HG03460 (cell line): ENCODE data around the gene CCDC148.
"Not testable (repeated sequence)": the region's sequence is repeated elsewhere in the genome, so short reads cannot be mapped to it uniquely, and the experiment has no call there.

Experiments used
- ATAC-seq: cut with Tn5 transposase; IDR thresholded peaks from one replicate; pipeline ENCODE4 v1.9.1; 2021; ENCODE audit not compliant: unreplicated experiment

The CCDC148 gene

DNA sequence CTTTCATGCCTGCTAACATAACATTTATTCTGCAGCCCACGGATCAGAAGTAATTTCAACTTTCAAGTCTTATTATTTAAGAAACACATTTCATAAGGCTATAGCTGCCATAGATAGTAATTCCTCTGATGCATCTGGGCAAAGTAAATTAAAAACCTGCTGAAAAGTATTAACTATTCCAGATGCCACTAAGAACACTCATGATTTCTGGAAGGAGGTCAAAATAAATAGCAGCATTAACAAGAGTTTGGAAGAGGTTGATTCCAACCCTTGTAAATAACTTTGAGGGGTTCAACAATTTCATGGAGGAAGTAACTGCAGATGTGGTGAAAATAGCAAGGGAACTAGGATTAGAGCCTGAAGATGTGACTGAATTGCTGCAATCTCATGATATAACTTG lies 77.6 kb downstream of the CCDC148 start:
- ATAC-seq, result no peak

GRCh38 chr2:158366342-158366741 lies 90.2 kb downstream of the CCDC148 start:
- ATAC-seq, result no peak

GRCh38 chr2:158359846-158360245 lies 96.7 kb downstream of the CCDC148 start:
- ATAC-seq, result no peak

DNA sequence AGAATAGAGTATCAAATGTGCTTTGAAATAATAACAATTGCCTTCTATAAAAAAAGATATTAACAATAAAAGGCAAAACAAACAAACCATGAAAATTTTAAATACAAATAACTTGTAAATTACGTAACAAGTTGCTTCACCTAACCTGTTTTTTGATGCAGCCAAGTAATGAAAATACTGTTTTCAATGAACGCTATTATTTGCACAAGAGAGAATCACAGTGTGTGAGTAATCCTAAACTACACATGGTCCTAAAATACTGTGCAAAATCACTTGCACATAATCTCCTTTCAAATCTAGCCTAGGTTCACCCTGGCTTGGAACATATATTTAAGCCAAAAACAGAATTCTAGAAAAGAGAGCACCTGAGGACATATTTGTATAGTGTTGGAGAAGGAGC lies 98.9 kb downstream of the CCDC148 start:
- no peak for ATAC-seq

- no peak for ATAC-seq
Observed at GRCh38 chr2:158357122-158357521, 99.4 kb downstream of the CCDC148 start.

DNA sequence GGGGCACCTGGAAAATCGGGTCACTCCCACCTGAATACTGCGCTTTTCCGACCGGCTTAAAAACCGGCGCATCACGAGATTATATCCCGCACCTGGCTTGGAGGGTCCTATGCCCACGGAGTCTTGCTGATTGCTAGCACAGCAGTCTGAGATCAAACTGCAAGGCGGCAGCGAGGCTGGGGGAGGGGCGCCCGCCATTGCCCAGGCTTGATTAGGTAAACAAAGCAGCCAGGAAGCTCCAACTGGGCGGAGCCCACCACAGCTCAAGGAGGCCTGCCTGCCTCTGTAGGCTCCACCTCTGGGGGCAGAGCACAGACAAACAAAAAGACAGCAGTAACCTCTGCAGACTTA lies 105.1 kb downstream of the CCDC148 start:
- ATAC-seq, result not testable (repeated sequence)

- not testable (repeated sequence) for ATAC-seq
Observed at GRCh38 chr2:158350751-158351465, 105.6 kb downstream of the CCDC148 start.

DNA sequence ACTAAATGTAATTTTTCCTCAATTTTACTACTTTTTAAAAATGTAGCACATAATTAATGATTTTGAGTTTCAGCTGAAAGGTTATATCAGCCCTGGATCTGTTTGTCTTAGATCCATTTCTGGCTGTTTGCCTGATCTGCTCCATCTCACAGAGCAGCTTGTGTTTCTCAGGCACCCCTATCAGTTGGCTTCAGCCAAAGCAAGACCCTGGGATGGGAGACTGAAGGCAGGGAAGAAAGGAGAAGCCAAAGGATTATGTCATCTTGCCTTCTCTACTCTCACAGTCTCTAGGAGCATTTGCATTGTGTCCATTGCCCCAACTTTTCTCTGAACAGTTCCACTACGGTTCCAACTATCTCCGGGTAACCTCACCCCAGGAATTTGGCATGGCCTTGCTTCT lies 110.5 kb downstream of the CCDC148 start:
- no peak for ATAC-seq

- no peak for ATAC-seq
Observed at GRCh38 chr2:158339513-158339912, 117.0 kb downstream of the CCDC148 start.

DNA sequence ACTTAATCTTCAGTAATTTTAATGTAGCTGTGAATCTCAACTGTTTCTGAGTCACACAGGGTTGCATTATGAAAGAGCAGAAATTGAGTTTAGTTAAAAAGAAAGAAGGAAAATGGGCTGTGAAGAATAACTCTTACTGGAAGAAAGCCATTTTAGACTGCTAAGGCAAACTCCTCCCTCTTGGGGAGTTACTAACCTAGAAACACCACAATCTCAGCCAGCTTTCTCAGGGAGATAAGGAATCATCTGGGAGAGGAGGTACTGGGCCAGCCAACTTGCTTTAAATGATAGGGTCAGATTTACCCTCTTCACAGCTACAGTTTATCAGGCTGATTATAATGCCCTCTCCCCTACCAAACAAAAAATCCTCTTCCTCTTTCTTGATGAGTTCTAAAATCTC lies 119.5 kb downstream of the CCDC148 start:
- no peak for ATAC-seq

- ATAC-seq, result not testable (repeated sequence)
Observed at GRCh38 chr2:158331799-158332198, 124.8 kb downstream of the CCDC148 start.

- ATAC-seq, result no peak
Observed at GRCh38 chr2:158325782-158326340, 130.7 kb downstream of the CCDC148 start.

- no peak for ATAC-seq
Observed at GRCh38 chr2:158325031-158325781, 131.3 kb downstream of the CCDC148 start.

DNA sequence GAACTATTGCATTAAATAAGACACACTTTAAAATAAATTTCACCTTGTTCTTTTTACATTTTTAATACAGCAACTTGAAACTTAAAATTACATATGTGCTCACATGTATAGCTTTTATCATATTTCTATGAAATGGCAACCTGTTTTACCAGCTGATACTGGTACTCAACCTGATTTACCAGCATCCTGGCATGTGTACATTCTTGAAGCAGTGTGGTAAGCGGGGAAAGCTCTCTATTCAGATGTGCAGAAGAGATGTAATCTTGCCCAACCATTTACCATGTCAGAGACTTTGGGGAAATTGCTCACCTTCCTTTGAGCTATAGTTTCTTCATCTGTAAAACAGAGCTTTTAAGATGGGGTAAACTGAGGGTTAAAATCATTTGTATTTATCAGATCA lies 133.2 kb downstream of the CCDC148 start:
- no peak for ATAC-seq

DNA sequence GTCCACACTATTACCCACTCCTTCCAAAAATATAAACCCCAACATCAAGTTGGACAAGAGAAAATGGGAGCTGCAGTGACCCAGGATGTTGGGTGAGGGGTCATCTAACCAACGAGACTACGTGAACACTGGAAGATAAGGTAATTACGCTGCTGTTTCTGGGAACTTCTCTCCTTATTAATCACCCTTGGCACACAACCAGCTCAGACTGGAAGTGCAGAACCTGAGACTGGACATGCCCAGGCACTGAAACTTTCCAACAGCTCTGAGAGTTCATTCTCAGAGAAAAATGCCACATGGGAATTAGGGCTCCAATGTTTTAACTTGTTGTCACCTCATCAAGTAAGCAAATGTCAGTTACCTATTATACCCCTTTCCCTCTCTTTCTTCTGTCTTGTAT lies 135.3 kb downstream of the CCDC148 start:
- no peak for ATAC-seq

DNA sequence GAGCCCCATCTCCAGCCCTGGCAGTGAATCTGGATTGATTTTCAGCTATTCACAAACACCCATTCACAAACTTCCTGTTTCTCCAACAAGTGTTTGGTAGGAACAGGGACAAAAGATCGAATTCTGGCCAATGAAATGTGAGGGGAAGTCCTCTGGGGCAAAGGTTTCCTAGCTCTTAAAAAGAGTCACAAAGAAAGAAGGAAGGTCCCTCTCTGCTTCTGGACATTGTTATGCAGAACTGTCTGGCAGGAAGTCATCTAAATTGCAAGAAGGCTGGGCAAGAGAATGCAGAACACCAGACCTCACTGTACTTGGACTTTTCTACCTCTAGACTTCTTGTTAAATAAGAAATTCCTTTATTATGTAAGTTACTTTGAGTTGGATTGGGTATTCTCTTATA lies 137.3 kb downstream of the CCDC148 start:
- no peak for ATAC-seq

GRCh38 chr2:158317642-158318041 lies 138.9 kb downstream of the CCDC148 start:
- ATAC-seq, result no peak

DNA sequence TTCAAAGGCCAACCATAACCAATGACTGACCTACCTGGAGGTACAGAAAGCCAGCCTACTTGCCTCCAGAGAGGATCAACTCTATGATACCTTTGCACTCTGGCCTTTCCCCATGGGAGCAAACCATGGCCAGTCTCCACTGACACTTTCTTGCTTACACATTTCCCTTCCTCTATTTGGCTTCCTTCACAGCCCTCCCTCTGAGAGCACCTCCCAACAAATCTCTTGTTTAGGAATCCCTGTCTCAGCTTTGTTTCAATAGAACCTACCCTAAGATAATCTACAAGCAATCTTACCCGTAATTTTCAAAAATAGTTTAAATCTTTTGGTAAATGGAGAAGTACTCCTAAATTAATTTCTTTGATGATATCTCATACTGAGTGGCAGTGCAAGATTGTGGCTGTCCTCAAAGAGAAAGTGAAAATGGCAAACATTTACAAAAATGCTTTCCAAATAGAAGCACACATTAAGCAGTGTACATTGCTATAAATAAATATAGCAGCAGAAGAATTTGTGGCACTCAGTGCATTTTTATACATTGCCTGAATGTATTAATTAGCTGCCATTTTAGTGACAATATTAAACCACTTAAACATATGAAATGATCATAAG lies 140.6 kb downstream of the CCDC148 start:
- ATAC-seq, result no peak

GRCh38 chr2:158315000-158315399 lies 141.6 kb downstream of the CCDC148 start:
- no peak for ATAC-seq

- ATAC-seq, result no peak
Observed at GRCh38 chr2:158313734-158314133, 142.8 kb downstream of the CCDC148 start.

DNA sequence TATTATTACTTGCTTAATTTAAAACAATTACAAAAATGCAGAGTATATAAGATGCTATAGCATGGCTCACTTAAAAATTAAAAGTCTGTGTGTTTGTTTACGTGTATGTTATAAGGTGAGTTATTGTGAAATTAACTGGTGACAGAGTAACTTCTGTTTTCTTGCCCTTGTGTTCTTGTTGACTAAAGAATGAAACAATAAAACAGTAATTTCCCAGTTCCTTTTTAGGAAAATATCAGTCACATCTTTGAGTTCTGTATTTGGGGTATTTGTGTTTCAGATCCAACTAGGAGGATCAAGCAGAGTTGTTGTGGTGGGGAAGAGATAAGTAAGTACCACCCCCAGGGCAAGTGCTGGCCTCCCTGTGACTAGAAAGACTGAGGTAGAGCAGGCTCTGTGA lies 143.6 kb downstream of the CCDC148 start:
- no peak for ATAC-seq

DNA sequence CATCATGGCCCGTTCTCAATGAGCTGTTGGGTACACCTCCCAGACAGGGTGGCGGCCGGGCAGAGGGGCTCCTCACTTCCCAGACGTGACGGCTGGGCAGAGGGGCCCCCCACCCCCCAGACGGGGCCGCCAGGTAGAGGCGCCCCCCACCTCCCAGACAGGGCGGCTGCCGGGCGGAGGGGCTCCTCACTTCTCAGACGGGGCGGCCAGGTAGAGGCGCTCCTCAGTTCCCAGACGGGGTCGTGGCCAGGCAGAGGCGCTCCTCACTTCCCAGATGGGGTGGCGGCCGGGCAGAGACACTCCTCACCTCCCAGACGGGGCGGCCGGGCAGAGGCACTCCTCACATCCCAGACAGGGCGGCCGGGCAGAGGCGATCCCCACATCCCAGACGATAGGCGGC lies 146.1 kb downstream of the CCDC148 start:
- ATAC-seq, result not testable (repeated sequence)
